Endothelial cell of umbilical vein (primary cell): ENCODE data around the gene ITGA2B. TPM values are rescaled to one million over a fixed set of nuclear protein-coding genes. Genes with fewer than 3 reads are reported as not detected.

Experiments used
- BruUV-seq: library from RNA; stranded (reverse); fragments of 400-500 nt; replicated peaks from 2 replicates; lab custom pipeline; 2021; lab: Mats Ljungman, UMichigan
- CTCF ChIA-PET: fragments of 300-600, 350-600 bp; sonication (Branson Sonifier 250); formaldehyde crosslinking; loops from one replicate; lab custom pipeline; 2021; ENCODE audit warnings: antibody characterized with exemption, inconsistent platforms; lab: Charles Lee
- POLR2A ChIA-PET: fragments of 300-600, 350-600 bp; sonication (Branson Sonifier 250); formaldehyde crosslinking; loops from one replicate; lab custom pipeline; 2021; ENCODE audit warnings: antibody characterized with exemption, inconsistent platforms; lab: Charles Lee
- DNase-seq: peaks from one replicate; pipeline ENCODE4 v3.0.0-alpha.2; 2011; ENCODE audit warnings: low read depth, low spot score
- FAIRE-seq: peaks from 2 replicates; lab custom pipeline; 2011; peaks lifted over from hg19 to GRCh38; lab: Jason Lieb, UNC
- H2AFZ ChIP-seq: 2 replicates; pipeline ENCODE4 v1.6.0; 2012; ENCODE audit warnings: low read depth, low read length, control low read depth, inconsistent platforms
- H3K27ac ChIP-seq: 2 replicates; pipeline ENCODE4 v1.5.1; 2011; ENCODE audit warnings: low read depth, mild to moderate bottlenecking, control low read depth, low read length, moderate library complexity; ENCODE audit not compliant: insufficient read depth
- H3K27me3 ChIP-seq, 2 experiments: 2 replicates each; pipeline versions ENCODE4 v1.6.0 to v1.6.1; 2011; ENCODE audit warnings: low read length in 2 of 2, mixed read lengths in 1 of 2; ENCODE audit not compliant: control insufficient read depth in 2 of 2, insufficient read depth in 2 of 2
- H3K36me3 ChIP-seq, 2 experiments: 2 replicates in 1 of 2; 3 replicates in 1 of 2; pipeline ENCODE4 v1.5.1; 2011; ENCODE audit warnings: low read length in 2 of 2, mild to moderate bottlenecking in 1 of 2, moderate library complexity in 1 of 2; ENCODE audit not compliant: control insufficient read depth in 2 of 2, insufficient read depth in 2 of 2; ENCODE audit errors: extremely low read depth in 1 of 2
- H3K4me1 ChIP-seq: 3 replicates; pipeline ENCODE4 v1.5.1; 2011; ENCODE audit warnings: mild to moderate bottlenecking, low read length; ENCODE audit not compliant: control insufficient read depth, insufficient read depth; ENCODE audit errors: extremely low read depth
- H3K4me2 ChIP-seq: 2 replicates; pipeline ENCODE4 v1.6.1; 2011; ENCODE audit warnings: low read length, control low read depth, mixed read lengths; ENCODE audit not compliant: insufficient read depth
- H3K4me3 ChIP-seq, 3 experiments: fragments of 200-600 bp in 1 of 3; sonication (generic), shearing (Covaris generic) in 1 of 3; replicated peaks in 1 of 3; 2 replicates each; pipeline ENCODE4 v1.5.1; 2011 to 2016; ENCODE audit warnings: control low read depth in 3 of 3, low read length in 3 of 3, mild to moderate bottlenecking in 2 of 3, inconsistent platforms in 1 of 3, low read depth in 1 of 3, moderate library complexity in 1 of 3; ENCODE audit not compliant: insufficient read depth in 1 of 3
- H3K79me2 ChIP-seq: 2 replicates; pipeline ENCODE4 v1.6.0; 2012; ENCODE audit warnings: low read length, inconsistent platforms; ENCODE audit not compliant: control insufficient read depth, insufficient read depth
- H3K9ac ChIP-seq: replicated peaks from 2 replicates; pipeline ENCODE3; 2011; ENCODE audit warnings: low read length, control low read depth; ENCODE audit not compliant: insufficient read depth; ENCODE audit errors: extremely low read depth
- H3K9me1 ChIP-seq: replicated peaks from 3 replicates; pipeline ENCODE4 v1.6.0; 2011; ENCODE audit warnings: mild to moderate bottlenecking, low read length; ENCODE audit not compliant: control insufficient read depth, insufficient read depth; ENCODE audit errors: extremely low read depth
- H3K9me3 ChIP-seq: replicated peaks from 2 replicates; pipeline ENCODE4 v1.5.1; 2012; ENCODE audit warnings: low read length, inconsistent platforms; ENCODE audit not compliant: control insufficient read depth, insufficient read depth
- H4K20me1 ChIP-seq: replicated peaks from 2 replicates; pipeline ENCODE3; 2011; ENCODE audit warnings: mild to moderate bottlenecking, low read length; ENCODE audit not compliant: control insufficient read depth, insufficient read depth; ENCODE audit errors: extremely low read depth
- EZH2 ChIP-seq: IDR thresholded peaks from 2 replicates; pipeline ENCODE4 v1.6.1; 2012; ENCODE audit warnings: borderline replicate concordance, low read depth, mild to moderate bottlenecking, moderate library complexity, low read length, inconsistent platforms; ENCODE audit not compliant: severe bottlenecking
- GATA2 ChIP-seq: IDR thresholded peaks from 2 replicates; pipeline ENCODE4 v1.7.0; 2011; ENCODE audit warnings: low read depth, mild to moderate bottlenecking, moderate library complexity, mixed read lengths, low read length; ENCODE audit not compliant: insufficient read length, insufficient read depth
- JUN ChIP-seq: IDR thresholded peaks from 2 replicates; pipeline ENCODE4 v1.6.1; 2011; ENCODE audit warnings: borderline replicate concordance, low read depth; ENCODE audit not compliant: insufficient read length, insufficient read depth
- MYC ChIP-seq: IDR thresholded peaks from one replicate; pipeline ENCODE4 v1.6.1; 2011; ENCODE audit warnings: mild to moderate bottlenecking, low read depth, low read length
- POLR2AphosphoS5 ChIP-seq: IDR thresholded peaks from 2 replicates; pipeline ENCODE4 v1.6.1; 2012; ENCODE audit warnings: low read depth, mild to moderate bottlenecking, control low read depth, low read length, moderate library complexity; ENCODE audit not compliant: insufficient read depth
- dilution Hi-C: fragments of 300-500 bp; cut with MboI; formaldehyde crosslinking; loops from one replicate; pipeline ENCODE4 v1.15.0; 2019; ENCODE audit warnings: low sequenced_read_pairs; ENCODE audit not compliant: extremely low pct_ligation_motif_present
- intact Hi-C: fragments of 100-400 bp; cut with micrococcal nuclease; formaldehyde crosslinking; loops from one replicate; pipeline ENCODE4 v1.10.0; 2022
- polyA plus RNA-seq, 4 experiments: library from polyadenylated mRNA; depleted of rRNA in 3 of 4; stranded (reverse) in 3 of 4; unstranded in 1 of 4; fragments of >200 nt; gene quantifications; 2 replicates each; pipeline versions ENCODE4 v1.2.1 to v1.2.3, GENCODE V29; 2011 to 2012; ENCODE audit warnings: missing spikeins in 1 of 4
- total RNA-seq: library from RNA; stranded (reverse); gene quantifications from 2 replicates; pipeline ENCODE4 v1.2.3, GENCODE V29; 2021
- TF ChIP-seq, protein P1 (sequence below): IDR thresholded peaks from 2 replicates; pipeline ENCODE4 v1.6.1; 2011; ENCODE audit not compliant: insufficient read depth, insufficient read length
- TF ChIP-seq, protein P2 (sequence below), 2 donors: IDR thresholded peaks; 1 replicate in 1 of 2; 2 replicates in 1 of 2; pipeline ENCODE4 v1.5.1; 2011; ENCODE audit warnings: low read length in 2 of 2, mild to moderate bottlenecking in 2 of 2, moderate library complexity in 2 of 2, control low read depth in 1 of 2, inconsistent platforms in 1 of 2, low read depth in 1 of 2; ENCODE audit not compliant: insufficient read depth in 1 of 2; ENCODE audit errors: extremely low read depth in 1 of 2

The ITGA2B gene
- total and polyA plus RNA-seq, 2 donors (not counting 3 experiments of a cell fraction or from before 2014, with no cell fraction given): 0.26 to 0.82 TPM

DNA sequence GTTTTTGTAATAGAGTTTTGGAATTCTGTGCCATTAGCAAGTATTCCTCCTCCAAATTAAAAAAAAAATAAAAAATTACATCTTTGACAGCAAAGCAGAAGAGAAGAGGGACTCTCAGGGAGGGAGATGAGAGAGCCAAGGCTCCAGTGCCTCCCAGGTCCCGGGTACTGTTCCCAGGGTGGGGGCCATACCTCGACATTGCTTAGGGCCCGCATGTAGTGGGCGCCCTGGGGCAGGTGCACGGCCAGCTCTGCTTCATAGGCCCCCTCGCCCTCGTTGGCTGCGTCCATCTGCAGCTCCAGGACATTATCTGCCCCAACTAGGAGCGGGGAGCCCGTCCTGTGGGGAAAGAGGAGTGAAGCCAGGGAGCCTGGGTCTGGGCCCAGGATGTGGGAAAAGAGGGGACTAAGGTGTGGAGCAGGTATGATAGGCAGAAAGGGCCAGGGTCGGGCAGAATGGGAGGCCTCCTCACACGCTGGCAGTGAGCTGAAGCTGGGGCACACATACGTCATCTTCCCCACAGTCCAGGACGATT is 11.2 kb downstream of the ITGA2B start:
- Histone ChIP-seq H3K27ac (no peak overlapping the region), H3K27me3 (peaks cover 0 to 3% of the 10 kb centered on the region in 2 experiments), H3K79me2 (no peaks in the 10 kb centered on the region), H3K4me3 (no peak overlapping the region), H3K9me3 (no peaks in the 10 kb centered on the region), H3K4me2 (no peak overlapping the region), H3K9me1 (no peaks in the 10 kb centered on the region), H2AFZ (no peak overlapping the region), H3K36me3 (no peaks in the 10 kb centered on the region), H4K20me1 (no peaks in the 10 kb centered on the region), H3K4me1 (no peaks in the 10 kb centered on the region), H3K9ac (no peak overlapping the region)
- ChIA-PET CTCF (interaction anchor here (1.5 to 1.6 kb wide), 2 partner anchors 15 to 145 kb away, joined by 4 to 6 read pairs; partner anchors contain the start of gene FAM171A2), POLR2A (no interaction called here)
- dilution Hi-C loops (no loop called here), intact Hi-C loops (no loop called here)
- BruUV-seq: no TSS peak
- no peak for TF ChIP-seq GATA2
- TF ChIP-seq, protein P1, sequence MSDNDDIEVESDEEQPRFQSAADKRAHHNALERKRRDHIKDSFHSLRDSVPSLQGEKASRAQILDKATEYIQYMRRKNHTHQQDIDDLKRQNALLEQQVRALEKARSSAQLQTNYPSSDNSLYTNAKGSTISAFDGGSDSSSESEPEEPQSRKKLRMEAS: no peak
- no peak for TF ChIP-seq EZH2
- no peak for TF ChIP-seq MYC
- TF ChIP-seq POLR2AphosphoS5: no peak
- TF ChIP-seq, protein P2, sequence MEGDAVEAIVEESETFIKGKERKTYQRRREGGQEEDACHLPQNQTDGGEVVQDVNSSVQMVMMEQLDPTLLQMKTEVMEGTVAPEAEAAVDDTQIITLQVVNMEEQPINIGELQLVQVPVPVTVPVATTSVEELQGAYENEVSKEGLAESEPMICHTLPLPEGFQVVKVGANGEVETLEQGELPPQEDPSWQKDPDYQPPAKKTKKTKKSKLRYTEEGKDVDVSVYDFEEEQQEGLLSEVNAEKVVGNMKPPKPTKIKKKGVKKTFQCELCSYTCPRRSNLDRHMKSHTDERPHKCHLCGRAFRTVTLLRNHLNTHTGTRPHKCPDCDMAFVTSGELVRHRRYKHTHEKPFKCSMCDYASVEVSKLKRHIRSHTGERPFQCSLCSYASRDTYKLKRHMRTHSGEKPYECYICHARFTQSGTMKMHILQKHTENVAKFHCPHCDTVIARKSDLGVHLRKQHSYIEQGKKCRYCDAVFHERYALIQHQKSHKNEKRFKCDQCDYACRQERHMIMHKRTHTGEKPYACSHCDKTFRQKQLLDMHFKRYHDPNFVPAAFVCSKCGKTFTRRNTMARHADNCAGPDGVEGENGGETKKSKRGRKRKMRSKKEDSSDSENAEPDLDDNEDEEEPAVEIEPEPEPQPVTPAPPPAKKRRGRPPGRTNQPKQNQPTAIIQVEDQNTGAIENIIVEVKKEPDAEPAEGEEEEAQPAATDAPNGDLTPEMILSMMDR (IDR thresholded peaks at IDR 0.05; ENCODE audit: extremely low read depth in 1 of 2, insufficient read depth in 1 of 2, low read depth in 1 of 2, low read length in 2 of 2): no peak
- TF ChIP-seq JUN: no peak
- no peak for DNase-seq
- no peak for FAIRE-seq
